Measurements from ENCODE around the gene FUT4. TPM values are rescaled to one million over a fixed set of nuclear protein-coding genes. Genes with fewer than 3 reads are reported as not detected.
A peak's percentile ranks its signal among the peaks of the same experiment; 100 is the strongest.

FUT4 gene
- polyA plus RNA-seq, 2 of the 4 experiments (the other 2 are of a cell fraction) = 1.6 to 1.8 TPM

DNA sequence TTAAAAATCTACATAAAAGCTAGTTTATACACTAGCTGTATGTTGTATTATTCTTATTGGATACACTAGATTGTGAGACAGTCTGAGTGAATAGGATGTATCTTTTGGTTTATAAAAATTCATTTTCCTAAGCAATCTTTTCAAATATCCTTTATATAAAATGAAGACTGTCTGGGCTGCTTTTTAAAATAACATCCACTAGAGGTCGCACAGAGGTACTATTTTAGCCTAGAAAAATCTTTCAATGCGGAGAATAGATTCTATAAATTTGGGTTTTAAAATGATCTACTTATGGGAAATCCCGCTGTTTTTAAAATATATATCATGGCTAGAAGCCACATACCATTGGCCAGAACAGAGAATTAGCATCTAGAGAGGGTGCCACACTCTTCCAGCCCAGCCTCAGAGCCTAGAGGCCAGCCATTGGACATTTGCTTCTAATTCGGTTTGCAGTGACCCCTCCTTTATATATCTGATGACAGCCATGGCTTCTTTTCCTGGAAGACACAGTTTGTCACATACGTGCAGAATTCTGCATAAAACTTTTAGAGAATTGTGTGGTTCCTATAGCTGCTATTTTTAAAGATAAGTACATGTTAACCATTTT, 24.1 kb upstream of the FUT4 start (continued):
- TF ChIP-seq, protein P1, sequence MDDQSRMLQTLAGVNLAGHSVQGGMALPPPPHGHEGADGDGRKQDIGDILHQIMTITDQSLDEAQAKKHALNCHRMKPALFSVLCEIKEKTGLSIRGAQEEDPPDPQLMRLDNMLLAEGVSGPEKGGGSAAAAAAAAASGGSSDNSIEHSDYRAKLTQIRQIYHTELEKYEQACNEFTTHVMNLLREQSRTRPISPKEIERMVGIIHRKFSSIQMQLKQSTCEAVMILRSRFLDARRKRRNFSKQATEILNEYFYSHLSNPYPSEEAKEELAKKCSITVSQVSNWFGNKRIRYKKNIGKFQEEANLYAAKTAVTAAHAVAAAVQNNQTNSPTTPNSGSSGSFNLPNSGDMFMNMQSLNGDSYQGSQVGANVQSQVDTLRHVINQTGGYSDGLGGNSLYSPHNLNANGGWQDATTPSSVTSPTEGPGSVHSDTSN (IDR thresholded peaks at IDR 0.05) = no peak
- TF ChIP-seq, protein P2, sequence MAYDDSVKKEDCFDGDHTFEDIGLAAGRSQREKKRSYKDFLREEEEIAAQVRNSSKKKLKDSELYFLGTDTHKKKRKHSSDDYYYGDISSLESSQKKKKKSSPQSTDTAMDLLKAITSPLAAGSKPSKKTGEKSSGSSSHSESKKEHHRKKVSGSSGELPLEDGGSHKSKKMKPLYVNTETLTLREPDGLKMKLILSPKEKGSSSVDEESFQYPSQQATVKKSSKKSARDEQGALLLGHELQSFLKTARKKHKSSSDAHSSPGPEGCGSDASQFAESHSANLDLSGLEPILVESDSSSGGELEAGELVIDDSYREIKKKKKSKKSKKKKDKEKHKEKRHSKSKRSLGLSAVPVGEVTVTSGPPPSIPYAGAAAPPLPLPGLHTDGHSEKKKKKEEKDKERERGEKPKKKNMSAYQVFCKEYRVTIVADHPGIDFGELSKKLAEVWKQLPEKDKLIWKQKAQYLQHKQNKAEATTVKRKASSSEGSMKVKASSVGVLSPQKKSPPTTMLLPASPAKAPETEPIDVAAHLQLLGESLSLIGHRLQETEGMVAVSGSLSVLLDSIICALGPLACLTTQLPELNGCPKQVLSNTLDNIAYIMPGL (CRISPR knock-in tag; IDR thresholded peaks at IDR 0.05; ENCODE audit: borderline replicate concordance) = no peak
- TF ChIP-seq MYC (IDR thresholded peaks at IDR 0.05; ENCODE audit: borderline replicate concordance, low read length) = no peak
- TF ChIP-seq CHD4 (IDR thresholded peaks at IDR 0.05; ENCODE audit: borderline replicate concordance) = no peak
- no peak for TF ChIP-seq MAZ (IDR thresholded peaks at IDR 0.05; ENCODE audit: borderline replicate concordance, low read depth, low read length)
- peak; percentile 48 to 57; a peak in 4 of 5 replicates for TF ChIP-seq RAD21 (conservative IDR thresholded peaks at IDR 0.05 in 1 of 2, IDR thresholded peaks at IDR 0.05 in 1 of 2)
- TF ChIP-seq CHD2 (IDR thresholded peaks at IDR 0.05; ENCODE audit: low read length, partially characterized antibody) = no peak
- no peak for TF ChIP-seq ZSCAN20 (CRISPR knock-in tag; IDR thresholded peaks at IDR 0.05)
- TF ChIP-seq GATA3 (IDR thresholded peaks at IDR 0.05; ENCODE audit: borderline replicate concordance) = no peak
- TF ChIP-seq NFE2L2 (conservative IDR thresholded peaks at IDR 0.05; ENCODE audit: low read length) = no peak
- TF ChIP-seq JUNB (IDR thresholded peaks at IDR 0.05) = no peak

DNA sequence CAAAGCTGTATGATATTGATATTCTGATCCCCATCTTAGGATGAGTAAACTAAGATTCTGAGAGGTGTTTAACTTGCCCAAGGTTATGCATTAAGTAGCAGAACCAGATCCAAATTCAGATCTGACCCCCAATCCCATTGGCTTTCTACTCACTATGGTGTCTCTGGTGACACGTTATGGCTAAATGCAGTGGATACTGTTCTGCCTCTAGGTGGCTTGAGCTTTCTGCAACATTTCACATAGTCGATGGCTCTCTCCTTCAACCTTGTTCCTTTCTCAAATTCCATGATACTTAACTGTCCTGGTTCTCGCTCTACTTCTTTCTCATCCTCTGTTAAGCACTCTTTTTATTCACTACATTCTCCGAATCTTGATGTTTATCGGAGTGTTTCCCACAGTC, 22.0 kb upstream of the FUT4 start:
- H3K4me1 ChIP-seq = no peaks in the 10 kb centered on the region
- ATAC-seq (peak; percentile 54 to 80; a peak in 5 of 6 replicates), DNase-seq (ENCODE audit: low read depth in 1 of 2, low spot score in 1 of 2) (peak in 1 of 2 experiments; percentile 12), FAIRE-seq (no peak)
- no peak for TF ChIP-seq FOXS1 (CRISPR knock-in tag; IDR thresholded peaks at IDR 0.05)
- TF ChIP-seq, protein P3, sequence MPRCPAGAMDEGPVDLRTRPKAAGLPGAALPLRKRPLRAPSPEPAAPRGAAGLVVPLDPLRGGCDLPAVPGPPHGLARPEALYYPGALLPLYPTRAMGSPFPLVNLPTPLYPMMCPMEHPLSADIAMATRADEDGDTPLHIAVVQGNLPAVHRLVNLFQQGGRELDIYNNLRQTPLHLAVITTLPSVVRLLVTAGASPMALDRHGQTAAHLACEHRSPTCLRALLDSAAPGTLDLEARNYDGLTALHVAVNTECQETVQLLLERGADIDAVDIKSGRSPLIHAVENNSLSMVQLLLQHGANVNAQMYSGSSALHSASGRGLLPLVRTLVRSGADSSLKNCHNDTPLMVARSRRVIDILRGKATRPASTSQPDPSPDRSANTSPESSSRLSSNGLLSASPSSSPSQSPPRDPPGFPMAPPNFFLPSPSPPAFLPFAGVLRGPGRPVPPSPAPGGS (IDR thresholded peaks at IDR 0.05) = no peak
- no peak for TF ChIP-seq POLR2A (IDR thresholded peaks at IDR 0.05; ENCODE audit: low read length)
- no peak for TF ChIP-seq HOXB5 (CRISPR knock-in tag; IDR thresholded peaks at IDR 0.05)
- no peak for TF ChIP-seq ZNF302 (CRISPR knock-in tag; IDR thresholded peaks at IDR 0.05)
- TF ChIP-seq, protein P4, sequence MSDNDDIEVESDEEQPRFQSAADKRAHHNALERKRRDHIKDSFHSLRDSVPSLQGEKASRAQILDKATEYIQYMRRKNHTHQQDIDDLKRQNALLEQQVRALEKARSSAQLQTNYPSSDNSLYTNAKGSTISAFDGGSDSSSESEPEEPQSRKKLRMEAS (IDR thresholded peaks at IDR 0.05) = no peak
- TF ChIP-seq, protein P5, sequence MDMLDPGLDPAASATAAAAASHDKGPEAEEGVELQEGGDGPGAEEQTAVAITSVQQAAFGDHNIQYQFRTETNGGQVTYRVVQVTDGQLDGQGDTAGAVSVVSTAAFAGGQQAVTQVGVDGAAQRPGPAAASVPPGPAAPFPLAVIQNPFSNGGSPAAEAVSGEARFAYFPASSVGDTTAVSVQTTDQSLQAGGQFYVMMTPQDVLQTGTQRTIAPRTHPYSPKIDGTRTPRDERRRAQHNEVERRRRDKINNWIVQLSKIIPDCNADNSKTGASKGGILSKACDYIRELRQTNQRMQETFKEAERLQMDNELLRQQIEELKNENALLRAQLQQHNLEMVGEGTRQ (IDR thresholded peaks at IDR 0.05) = no peak
- TF ChIP-seq RNF2 (IDR thresholded peaks at IDR 0.05; ENCODE audit: borderline replicate concordance, low read depth) = no peak
- no peak for TF ChIP-seq GATA3 (IDR thresholded peaks at IDR 0.05; ENCODE audit: borderline replicate concordance)
- TF ChIP-seq HDAC2 (IDR thresholded peaks at IDR 0.05) = no peak
- no peak for TF ChIP-seq CBX2 (IDR thresholded peaks at IDR 0.05; ENCODE audit: borderline replicate concordance, low read depth)
- POLR2A ChIA-PET = interaction anchor here (0.5 kb wide), 1 partner anchor 22 kb away, joined by 3 read pairs; the partner anchor contains the start of gene FUT4
- CTCF ChIA-PET = interaction anchor here (0.9 to 3.1 kb wide), 4 partner anchors 9 to 626 kb away, joined by 3 to 10 read pairs (median 4); partner anchors contain the start of genes C11orf97 and FUT4
- no peaks in the 10 kb centered on the region for H3K9me3 ChIP-seq
- no peak overlapping the region for H3K4me2 ChIP-seq
- H3K27ac ChIP-seq = no peak overlapping the region
- no peak overlapping the region for H3K4me3 ChIP-seq
- 64% methylated on average over 5 of the region's 5 CpGs for WGBS (ENCODE audit: missing lambda C conversion rate)
